Mucosa of descending colon (tissue), 3 donors: ENCODE results near the gene CCDC71L. TPM values are rescaled to one million over a fixed set of nuclear protein-coding genes. Genes with fewer than 3 reads are reported as not detected.

Source experiments
- ATAC-seq: fragments of 200-7000 bp; cut with Tn5 transposase; one replicate; pipeline ENCODE4 v1.9.1; 2020; ENCODE audit warnings: mild to moderate bottlenecking, moderate library complexity
- DNase-seq, 3 donors: peaks; one replicate each; pipeline ENCODE4 v3.0.0-alpha.2; 2020
- H3K36me3 ChIP-seq: fragments of 200-600 bp; one replicate; pipeline ENCODE4 v1.8.0; 2021; ENCODE audit warnings: low read depth, mild to moderate bottlenecking
- H3K4me1 ChIP-seq: fragments of 200-600 bp; one replicate; pipeline ENCODE4 v1.8.0; 2021; ENCODE audit warnings: low read depth, mild to moderate bottlenecking
- H3K4me3 ChIP-seq: fragments of 200-600 bp; one replicate; pipeline ENCODE4 v1.8.0; 2021; ENCODE audit warnings: mild to moderate bottlenecking
- H3K9me3 ChIP-seq: fragments of 200-600 bp; one replicate; pipeline ENCODE4 v1.8.0; 2021; ENCODE audit warnings: mild to moderate bottlenecking
- intact Hi-C, 2 donors: fragments of 100-400 bp; cut with DNase I in 1 of 2; cut with micrococcal nuclease in 1 of 2; formaldehyde crosslinking; loops; one replicate each; pipeline versions ENCODE4 v1.11.0 to v1.11.1; 2022; cut with DNase I, micrococcal nuclease
- total RNA-seq, 3 donors: library from RNA; stranded (reverse); fragmentation: NEBNext Ultra II Directional in 2 of 3; extraction: Animal tissue kit (Norgen Biotek cat#: 25700) in 2 of 3; gene quantifications; one replicate each; pipeline versions ENCODE4 v1.2.1 to v1.2.4, GENCODE V29; 2021 to 2023
- TF ChIP-seq, protein P1 (sequence below): fragments of 200-600 bp; IDR thresholded peaks from one replicate; pipeline ENCODE4 v1.8.0; 2022; ENCODE audit warnings: antibody characterized with exemption, mild to moderate bottlenecking
- donor health status: DM: no; HTN: no; CAD: no; lungs with moderate emphysema.
- donor health status: DM: no; HTN: no; CAD: no.
- donor health status: DM: no; HTN: yes; CAD: no.

CCDC71L gene
- total RNA-seq, 3 donors from 2014 or later = 17.4 to 25.6 (median 22.1) TPM

DNA sequence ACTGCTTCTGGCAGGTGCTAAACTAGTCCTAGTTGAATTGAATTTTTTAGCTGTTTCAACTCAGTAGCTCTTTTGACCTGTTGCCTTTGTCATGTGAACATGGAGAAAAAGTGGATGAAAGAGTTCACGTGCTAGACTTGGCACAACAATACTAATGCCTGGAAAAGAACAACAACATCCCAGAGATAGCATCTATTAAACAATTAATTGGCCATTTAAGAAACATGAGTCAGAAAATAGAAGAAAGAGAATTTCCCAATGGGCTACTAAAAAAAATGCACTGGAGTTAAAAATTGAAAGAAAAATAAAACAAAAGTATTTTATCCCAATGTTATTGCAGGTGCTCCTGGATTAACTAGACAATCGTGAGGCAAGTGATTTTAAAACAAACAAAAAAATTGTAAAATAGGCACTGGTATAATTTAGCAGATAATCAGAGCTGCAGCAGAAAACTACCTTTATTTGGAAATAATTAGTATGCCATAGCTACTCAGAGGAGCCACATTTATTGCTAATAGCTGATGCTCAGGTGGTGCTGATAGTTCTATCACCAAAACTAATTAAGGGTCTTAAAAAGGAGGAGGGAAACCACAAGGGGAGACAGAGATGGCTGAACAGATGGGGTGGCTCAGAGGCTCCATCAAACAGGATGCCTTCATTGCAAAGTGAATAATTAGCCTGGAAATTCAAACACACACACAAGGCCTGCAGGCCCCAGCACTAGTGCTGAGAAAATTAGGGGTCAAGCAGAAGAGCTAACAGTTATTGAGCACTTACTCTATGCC lies 17.6 kb downstream of the CCDC71L start:
- intact Hi-C loops = no loop called here
- H3K9me3 ChIP-seq = no peaks in the 10 kb centered on the region
- no peak for ATAC-seq
- TF ChIP-seq, protein P1, sequence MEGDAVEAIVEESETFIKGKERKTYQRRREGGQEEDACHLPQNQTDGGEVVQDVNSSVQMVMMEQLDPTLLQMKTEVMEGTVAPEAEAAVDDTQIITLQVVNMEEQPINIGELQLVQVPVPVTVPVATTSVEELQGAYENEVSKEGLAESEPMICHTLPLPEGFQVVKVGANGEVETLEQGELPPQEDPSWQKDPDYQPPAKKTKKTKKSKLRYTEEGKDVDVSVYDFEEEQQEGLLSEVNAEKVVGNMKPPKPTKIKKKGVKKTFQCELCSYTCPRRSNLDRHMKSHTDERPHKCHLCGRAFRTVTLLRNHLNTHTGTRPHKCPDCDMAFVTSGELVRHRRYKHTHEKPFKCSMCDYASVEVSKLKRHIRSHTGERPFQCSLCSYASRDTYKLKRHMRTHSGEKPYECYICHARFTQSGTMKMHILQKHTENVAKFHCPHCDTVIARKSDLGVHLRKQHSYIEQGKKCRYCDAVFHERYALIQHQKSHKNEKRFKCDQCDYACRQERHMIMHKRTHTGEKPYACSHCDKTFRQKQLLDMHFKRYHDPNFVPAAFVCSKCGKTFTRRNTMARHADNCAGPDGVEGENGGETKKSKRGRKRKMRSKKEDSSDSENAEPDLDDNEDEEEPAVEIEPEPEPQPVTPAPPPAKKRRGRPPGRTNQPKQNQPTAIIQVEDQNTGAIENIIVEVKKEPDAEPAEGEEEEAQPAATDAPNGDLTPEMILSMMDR = no peak
- H3K4me1 ChIP-seq = no peaks in the 10 kb centered on the region
- H3K4me3 ChIP-seq = no peak overlapping the region
- DNase-seq = no peak
- no peaks in the 10 kb centered on the region for H3K36me3 ChIP-seq

DNA sequence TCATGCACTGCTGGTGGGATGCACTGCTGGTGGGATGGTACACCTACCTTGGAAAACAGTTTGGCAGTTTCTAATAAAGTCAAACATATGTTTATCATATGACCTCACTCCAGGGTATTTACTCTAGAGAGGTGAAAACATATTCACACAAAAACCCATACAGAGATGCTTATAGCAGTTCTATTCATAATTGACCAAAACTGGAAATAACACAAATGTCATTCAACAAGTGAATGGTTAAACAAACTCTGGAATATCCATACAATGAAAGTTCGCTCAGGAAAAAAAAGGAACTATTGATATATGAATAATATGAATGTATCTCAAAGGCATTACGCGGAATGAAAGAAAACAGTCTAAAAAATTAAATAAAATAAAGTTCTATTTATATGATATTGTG lies 19.5 kb downstream of the CCDC71L start:
- no peak overlapping the region for H3K4me3 ChIP-seq
- no peak for ATAC-seq
- intact Hi-C loops = no loop called here

DNA sequence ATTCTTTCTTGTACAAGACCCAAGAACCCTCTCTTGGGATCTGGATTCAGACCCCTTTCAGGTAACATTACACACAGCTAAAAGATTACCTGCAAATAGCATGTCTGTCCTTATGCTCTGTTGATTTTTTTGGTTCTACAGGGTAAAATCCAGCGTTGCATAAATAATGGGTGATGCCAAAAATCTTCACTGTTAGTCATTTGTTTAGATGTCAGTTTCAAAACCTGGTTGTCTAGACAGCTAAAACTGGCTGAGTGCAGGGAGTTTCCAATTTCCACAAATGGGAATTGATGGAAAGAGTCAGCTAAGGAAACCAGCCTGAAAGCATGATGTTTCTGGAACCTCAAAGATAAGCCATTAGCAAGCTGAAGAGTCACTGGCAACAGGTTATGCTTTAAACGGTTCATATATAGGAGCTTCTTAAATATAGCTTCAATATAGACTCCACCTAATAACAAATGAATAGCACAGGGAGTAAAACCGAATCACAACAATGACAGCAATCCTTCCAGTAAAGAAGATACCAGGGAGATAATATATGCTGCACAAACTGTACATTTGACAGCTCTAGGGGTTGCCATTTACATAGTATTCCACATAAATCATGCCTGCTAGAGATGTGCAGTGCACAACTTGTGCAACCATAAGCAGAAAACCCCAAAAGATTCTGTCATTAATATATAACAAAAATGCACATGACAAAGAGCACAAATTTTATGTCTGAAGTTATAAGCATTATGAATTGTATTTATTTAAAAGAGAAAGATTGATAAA lies 20.4 kb downstream of the CCDC71L start:
- no peak for ATAC-seq

More for the DNA sequence above, 19.5 kb downstream of the CCDC71L start:
- TF ChIP-seq, protein P1 = no peak
- H3K9me3 ChIP-seq = no peaks in the 10 kb centered on the region
- no peaks in the 10 kb centered on the region for H3K4me1 ChIP-seq
- no peaks in the 10 kb centered on the region for H3K36me3 ChIP-seq
- DNase-seq = no peak

DNA sequence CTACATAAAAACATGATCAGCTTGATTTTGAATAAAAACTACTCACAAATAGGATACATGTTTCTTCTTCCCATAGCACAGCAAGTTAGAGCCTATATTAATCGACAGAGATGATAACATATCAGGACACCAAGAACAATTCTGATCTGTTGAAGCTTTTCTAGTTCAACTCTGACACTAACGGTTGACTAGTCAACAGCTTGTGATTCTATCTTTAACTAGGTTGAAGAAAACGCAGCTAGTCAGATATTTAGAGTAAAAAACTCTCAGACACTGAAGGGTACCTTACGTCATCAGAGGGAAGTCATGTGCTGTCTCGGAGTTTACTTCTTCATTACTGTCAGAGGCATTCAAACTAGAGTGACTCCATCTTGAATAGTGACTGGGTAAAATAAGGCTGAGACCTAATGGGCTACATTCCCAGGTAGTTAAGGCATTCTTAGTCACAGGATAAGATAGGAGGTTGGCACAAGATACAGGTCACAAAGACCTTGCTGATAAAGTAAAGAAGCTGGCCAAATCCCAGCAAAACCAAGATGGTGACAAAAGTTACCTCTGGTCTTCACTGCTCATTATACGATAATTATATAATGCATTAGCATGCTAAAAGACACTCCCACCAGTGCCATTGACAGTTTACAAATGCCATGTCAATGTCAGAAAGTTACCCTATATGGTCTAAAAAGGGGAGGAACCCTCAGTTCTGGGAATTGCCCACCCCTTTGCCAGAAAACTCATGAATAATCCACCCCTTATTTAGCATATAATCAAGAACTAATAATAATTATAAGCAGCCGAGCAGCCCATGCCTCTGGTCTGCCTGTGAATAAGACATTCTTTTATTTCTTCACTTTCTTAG lies 21.3 kb downstream of the CCDC71L start:
- Histone ChIP-seq H3K36me3 (no peaks in the 10 kb centered on the region), H3K4me1 (no peaks in the 10 kb centered on the region), H3K4me3 (no peak overlapping the region), H3K9me3 (no peaks in the 10 kb centered on the region)
- TF ChIP-seq, protein P1 = no peak
- ATAC-seq (no peak), DNase-seq (no peak)
- intact Hi-C loops = no loop called here

More for the DNA sequence above, 20.4 kb downstream of the CCDC71L start:
- no peaks in the 10 kb centered on the region for H3K36me3 ChIP-seq
- no peaks in the 10 kb centered on the region for H3K4me1 ChIP-seq
- no peaks in the 10 kb centered on the region for H3K9me3 ChIP-seq
- no peak for DNase-seq
- TF ChIP-seq, protein P1 = no peak
- intact Hi-C loops = no loop called here
- H3K4me3 ChIP-seq = no peak overlapping the region

DNA sequence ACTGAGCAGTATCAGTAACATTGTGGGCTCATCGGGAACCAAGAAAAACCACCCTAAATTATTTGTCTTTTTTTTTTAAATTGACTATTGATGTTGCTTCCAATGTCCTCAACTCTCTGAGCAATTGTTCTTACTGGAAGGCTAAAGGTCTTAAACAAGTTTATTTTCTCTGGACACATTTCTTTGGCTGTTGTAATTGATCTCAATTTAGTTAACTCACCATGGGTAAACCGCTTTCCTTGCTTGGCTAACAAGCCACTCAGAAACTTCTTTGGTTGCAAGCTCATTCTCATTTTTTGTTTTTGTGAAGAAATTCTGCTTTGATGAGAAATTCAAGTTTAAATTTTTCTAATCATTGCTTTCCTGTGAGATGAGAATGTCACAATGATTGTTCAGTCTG lies 25.5 kb downstream of the CCDC71L start:
- intact Hi-C loops = no loop called here
- H3K4me3 ChIP-seq = no peak overlapping the region
- TF ChIP-seq, protein P1 = no peak
- no peaks in the 10 kb centered on the region for H3K9me3 ChIP-seq
- no peaks in the 10 kb centered on the region for H3K4me1 ChIP-seq
- DNase-seq (no peak), ATAC-seq (no peak)
- no peaks in the 10 kb centered on the region for H3K36me3 ChIP-seq
